Measurements from ENCODE around the gene MOB3A.

The MOB3A gene

DNA sequence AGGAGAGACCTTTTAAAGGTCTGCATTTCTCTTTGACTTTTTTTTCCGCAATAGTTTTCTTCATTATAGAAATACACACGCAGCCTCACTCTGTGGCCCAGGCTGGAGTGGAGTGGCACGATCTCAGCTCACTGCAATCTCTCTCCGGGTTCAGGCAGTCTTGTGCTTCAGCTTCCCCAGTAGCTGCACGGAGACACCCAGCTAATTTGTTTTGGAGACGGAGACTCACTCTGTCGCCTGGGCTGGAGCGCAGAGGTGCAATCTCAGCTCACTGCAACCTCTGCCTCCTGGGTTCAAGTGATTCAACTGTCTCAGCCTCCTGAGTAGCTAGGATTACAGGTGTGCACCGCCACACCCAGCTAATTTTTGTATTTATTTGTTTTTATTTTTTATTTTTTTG is 33.4 kb downstream of the MOB3A start:
- intact Hi-C loops (cut with DNase I) = no loop called here
- no peak for DNase-seq

DNA sequence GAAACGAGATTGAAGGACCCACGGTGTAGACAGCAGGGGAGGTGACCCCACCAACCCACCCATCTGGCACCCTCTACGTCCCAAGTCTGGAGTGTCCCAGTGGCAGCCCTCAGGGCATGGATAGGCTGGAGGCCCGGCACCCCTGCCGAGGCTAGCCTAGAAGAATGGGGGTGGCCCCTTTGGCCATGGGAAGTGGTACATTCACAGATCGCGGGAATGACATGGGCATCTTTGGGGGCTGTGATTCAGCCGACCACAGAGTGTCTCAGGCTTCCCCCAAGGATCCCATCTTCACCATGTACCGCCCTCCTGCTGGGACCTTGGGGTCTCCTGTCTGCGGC is 33.8 kb downstream of the MOB3A start:
- no peak for DNase-seq
- intact Hi-C loops (cut with DNase I) = no loop called here

DNA sequence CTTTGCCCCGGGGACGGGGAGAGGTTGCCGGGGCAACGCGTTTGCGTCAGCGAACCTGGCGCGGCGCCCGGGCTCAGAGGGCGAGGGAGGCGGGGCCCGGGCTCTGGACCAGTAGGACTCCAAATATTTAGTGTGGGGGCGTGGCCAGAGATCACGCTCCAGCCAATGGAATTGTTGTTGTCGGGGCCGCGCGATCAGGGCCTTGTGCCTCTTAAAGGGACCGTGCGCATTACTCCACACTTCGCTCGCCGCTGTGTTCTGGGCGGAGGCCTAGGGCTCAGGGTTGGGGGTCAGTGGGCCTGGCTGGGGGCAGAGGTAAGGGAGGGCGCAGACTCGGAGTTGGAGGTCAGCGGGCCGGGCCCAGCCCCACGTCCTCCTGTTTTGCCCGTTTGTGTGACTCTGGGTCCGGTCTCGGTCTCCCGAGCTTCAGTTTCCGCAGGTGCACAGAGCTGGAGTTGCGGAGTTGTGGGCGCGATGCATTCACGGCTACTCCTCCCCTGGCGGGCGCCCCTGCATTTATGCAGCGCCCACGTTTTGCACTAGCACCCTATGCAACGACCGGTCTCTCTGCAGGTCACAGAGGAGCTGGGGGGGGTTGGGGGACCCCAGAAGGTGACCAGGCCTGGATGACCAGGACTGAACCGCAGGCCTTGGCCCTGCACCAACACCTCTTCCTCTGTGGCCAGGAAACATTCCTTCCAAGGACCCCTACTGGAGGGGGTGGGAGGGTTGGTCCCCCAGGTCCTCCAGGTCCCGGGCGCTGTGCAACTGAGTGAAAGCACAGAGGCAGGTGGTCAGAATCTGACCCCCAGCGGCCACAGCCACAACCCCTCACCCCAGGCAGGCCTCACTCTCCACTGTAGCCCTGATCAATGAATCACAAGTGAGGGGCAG is 34.4 kb downstream of the MOB3A start:
- intact Hi-C loops (cut with DNase I) = no loop called here

DNA sequence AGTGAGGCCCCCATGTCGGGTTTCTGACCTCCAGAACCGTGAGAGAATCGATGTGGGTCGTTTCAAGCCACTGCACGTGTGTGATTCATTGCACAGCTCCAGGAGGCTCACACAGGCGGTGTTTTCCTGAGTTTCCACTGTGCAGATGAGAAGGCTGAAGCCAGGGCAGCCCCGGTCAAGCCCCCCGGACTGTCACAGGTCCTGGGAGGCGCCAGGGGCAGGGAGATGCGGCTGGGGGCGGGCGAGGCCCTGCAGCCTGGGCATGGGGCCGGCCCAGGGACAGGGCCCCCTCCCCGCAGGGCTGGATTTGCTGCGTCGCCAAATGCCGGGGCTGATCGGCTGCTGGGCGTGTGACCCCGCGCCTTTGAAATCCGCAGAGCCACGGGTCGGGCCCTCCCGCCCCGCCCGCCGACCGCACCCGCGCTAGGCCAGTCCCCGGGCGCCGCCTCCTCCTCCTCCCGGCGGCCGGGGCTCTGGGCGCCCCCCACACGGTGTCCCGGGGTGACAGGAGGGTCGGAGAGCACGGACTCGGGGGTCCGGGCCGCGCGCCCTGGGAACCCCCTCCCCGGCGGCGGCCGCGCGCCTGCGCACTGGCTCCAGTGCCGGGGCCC is 35.1 kb downstream of the MOB3A start:
- DNase-seq = peak in 4 of 10 donors; percentile 32 to 91 (median 75)
- intact Hi-C loops (cut with DNase I) = no loop called here

More for the DNA sequence above, 34.4 kb downstream of the MOB3A start:
- peak; percentile 97 to 100 (median 98) for DNase-seq

DNA sequence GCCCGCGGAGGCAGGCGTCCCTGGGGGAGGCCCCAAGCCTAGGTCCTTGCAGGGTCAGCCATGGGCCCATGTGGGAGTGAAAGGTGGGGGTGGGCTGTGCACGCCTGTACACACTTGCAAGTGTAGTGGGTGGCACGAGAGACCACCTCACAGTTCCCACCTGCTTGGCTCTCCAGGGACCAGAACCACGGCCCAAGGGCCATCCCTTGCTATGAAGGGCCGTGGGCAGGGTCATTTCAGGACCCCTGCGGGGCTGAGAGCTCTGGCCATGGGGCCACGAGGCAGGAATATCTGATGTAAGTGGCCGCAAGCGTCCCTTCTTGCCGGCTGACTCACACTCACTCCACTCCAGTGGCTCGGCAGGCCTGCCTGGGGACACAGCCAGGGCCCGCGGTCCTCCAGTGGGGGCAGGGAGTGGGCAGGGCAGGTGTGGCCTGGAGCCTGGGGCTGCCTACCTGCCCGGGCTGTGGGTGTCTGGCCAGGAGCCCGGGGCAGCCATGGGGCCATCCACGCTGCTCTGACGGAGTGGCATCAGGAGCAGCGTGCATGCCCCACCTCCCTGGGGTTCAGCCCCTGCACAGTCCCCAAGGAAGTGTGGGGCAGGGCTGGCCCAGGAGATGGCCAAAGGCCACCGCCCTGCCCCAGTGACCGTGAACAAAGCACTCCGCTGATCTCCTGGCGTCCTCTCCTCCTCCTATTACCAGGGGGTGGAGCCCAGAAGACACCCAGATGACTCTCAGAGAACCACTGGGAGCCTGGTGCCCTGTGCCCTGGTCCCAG is 36.5 kb downstream of the MOB3A start:
- peak in 4 of 10 donors; percentile 47 to 90 (median 54) for DNase-seq
- intact Hi-C loops (cut with DNase I) = no loop called here

DNA sequence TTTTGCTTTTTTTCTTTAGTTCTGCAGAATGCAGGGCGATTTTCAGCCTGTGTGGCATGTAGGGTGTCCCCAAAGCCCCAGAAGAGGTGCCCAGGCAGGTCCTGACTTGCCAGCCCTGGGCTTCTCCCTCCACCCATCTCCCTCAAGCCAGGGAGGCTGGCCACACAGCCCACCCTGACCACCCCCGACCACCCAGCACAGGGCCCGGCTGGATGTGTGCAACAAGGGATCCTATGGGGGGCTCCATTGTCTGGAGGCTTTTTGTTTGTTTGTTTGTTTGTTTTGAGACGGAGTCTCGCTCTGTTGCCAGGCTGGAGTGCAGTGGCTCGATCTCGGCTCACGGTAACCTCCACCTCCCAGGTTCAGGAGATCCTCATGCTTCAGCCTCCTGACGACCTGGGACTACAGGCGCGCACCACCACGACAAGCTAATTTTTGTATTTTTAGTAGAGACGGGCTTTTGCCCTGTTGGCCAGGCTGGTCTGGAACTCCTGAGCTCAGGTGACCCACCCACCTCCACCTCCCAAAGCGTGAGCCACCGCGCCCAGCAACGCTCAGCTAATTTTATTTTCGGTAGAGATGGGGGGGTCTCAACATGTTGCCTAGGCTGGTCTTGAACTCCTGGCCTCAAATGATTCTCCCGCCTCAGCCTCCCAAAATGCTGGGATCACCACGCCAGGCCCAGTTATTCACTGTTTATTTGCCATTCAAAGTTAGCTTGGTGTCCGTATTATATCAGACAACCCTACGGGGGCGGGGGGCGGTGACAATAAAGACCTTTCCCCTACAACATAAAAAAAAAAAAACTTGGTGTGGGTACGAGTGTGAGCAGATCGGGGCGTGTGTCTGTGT is 37.3 kb downstream of the MOB3A start:
- peak in 1 of 10 donors; percentile 63 for DNase-seq

DNA sequence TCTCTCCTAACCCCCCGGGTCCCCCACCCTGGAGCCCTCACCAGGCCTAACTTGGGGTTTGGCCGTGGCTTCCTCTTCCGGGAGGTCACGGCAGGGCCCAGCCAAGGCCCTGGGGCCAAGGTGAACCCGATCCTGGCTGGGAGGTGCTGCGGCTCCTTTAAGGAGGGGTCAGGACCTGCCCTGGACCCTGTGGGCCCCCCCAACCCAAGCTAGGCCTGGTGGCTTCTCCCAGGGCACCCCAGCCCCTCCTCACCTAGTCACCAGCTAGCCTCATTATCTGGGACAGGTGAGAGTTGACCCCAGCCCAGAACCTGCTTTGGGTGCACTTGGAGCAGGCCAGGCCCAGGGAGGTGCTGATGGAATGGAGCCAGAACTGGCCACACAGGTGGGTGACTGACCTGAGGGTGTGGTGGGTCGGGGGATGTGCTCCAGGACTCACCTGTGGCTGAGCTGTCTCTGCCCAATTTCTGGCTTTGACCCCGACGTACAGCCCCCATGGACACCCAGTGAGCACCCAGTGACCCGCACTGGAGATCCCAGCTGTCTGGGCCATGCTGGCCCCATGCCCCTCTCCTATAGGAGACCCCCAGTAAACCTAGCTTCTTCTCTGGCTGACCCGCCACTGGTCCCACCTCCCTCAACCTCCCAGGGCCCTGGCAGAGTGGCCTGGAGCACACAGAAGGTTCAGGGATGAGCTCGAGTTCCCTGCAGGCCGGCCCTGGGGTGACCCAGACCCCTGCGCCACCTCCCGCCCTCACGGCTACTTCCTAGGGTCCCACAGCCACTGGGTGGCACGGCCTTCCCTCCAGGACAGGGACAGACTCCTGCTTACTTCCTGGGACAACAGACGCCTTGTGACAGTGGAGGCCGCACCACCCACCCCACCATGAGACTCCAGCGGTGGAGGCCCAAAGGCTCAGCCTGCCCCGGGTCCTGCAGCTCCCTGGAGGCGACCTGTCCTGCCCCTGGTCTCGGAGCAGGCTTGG is 38.3 kb downstream of the MOB3A start:
- peak in 1 of 10 donors; percentile 85 for DNase-seq
- intact Hi-C loops (cut with DNase I) = no loop called here

More for the DNA sequence above, 37.3 kb downstream of the MOB3A start:
- intact Hi-C loops (cut with DNase I) = no loop called here

DNA sequence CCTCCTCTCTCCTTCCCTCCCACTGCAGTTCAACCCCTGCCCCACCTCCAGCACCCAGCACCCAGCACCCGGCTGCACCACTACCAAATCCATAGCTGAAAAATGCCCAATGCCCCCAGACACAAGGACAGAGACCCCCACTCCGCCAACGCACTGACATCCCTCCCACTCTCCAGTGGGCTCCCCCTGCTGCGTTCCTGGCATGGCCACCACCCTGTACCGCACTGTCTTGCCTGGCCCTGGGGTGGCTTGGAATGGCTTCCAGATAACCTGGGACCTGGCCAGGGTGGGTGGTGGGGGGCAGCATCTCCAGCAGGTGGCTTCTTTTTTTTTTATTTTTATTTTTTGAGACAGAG is 39.3 kb downstream of the MOB3A start:
- intact Hi-C loops (cut with DNase I) = no loop called here
- DNase-seq = peak in 1 of 10 donors; percentile 77

DNA sequence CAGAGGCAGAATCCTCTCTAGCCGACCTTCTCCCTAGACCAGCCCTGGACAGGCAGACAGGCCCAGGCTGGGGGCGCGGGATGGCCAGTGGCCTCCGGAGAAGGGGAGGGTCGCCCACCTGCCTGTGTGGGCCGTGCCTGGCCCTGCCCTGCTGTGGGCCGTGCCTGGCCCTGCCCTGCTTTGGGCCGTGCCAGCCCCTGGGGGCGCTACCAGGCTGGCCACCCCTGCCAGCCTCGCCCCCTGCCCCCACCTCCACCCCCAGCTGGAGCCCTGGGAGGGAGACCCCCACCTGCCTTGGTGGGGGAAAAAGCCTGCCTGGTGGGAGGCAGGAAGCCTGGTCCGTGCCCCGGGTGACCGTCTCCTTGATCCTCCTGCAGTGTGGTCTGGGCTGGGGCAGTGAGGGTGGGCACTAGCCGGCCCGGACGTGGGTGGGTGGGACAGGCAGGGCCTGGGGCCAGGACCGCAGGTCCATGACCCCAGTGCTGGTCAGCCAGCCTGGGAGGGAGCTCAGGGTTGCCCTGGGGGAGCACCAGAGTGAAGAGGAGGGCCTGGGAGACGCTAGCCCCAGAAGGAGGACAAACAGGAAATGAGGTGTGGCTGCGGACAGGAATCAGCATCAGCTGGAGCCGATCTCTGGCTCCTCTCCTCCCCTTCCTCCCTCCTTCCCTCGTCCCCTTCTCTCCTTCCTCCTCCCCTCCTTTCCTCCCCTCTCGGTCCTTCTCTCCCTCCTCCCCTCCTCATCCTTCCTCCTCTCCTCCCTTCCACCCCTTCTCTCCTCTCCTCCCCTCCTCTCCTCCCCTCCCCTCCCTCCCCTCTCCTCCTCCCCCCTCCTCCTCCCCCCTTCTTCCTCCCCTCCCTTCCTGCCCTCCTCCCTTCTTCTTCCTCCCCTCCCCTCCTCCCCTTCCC is 39.9 kb downstream of the MOB3A start:
- DNase-seq = peak in 1 of 10 donors; percentile 87

DNA sequence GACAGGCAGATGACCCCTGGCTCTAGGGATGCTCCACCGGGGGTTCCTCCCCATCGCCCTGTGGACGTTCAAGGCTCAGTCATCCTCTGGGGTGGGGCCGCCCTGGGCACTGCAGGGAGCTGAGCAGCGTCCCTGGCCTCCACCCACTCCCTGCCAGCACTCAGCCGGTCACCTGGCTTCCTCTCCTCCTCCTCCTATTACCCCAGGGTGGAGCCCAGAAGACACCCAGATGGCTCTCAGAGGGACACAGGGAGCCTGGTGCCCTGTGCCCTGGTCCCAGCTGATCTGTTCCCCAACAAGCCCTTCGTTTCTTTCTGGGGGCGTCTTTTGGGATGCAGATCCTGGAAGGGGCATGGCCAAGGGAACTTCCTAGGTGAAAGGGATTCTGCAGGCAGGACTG is 41.4 kb downstream of the MOB3A start:
- peak in 1 of 10 donors; percentile 80 for DNase-seq
- intact Hi-C loops (cut with DNase I) = no loop called here

More for the DNA sequence above, 39.9 kb downstream of the MOB3A start:
- intact Hi-C loops (cut with DNase I) = no loop called here

DNA sequence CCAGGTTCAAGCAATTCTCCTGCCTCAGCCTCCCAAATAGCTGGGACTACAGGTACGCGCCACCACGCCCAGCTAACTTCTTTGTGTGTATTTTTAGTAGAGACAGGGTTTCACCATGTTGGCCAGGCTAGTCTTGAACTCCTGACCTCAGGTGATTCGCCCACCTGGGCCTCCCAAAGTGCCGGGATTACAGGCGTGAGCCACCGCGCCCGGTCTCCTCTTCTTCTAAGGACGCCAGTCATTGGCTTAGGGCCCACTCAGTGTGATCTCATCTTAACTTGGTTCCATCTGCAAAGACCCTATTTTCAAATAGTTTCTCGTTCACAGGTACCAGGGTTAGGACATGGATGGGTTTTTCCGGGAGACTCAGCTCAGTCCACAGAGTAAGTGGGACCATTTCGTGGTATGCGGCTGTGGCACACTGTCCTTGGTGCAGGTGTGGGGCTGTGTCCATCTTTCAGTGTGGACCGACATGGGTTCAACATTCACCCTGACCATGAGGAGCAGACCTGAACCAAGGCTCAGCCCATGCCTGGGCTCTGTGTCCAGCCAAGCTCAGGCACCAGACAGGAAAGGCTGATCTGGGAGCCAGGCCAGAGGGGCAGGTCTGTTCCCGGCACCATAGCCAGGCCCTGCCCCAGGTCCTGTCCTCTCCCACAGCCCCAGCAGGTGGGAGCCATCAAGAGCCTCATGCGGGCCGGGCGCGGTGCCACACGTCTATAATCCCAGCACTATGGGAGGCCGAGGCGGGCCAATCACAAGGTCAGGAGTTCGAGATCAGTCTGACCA is 42.3 kb downstream of the MOB3A start:
- DNase-seq = peak in 3 of 10 donors; percentile 78 to 86 (median 86)
- intact Hi-C loops (cut with DNase I) = no loop called here

DNA sequence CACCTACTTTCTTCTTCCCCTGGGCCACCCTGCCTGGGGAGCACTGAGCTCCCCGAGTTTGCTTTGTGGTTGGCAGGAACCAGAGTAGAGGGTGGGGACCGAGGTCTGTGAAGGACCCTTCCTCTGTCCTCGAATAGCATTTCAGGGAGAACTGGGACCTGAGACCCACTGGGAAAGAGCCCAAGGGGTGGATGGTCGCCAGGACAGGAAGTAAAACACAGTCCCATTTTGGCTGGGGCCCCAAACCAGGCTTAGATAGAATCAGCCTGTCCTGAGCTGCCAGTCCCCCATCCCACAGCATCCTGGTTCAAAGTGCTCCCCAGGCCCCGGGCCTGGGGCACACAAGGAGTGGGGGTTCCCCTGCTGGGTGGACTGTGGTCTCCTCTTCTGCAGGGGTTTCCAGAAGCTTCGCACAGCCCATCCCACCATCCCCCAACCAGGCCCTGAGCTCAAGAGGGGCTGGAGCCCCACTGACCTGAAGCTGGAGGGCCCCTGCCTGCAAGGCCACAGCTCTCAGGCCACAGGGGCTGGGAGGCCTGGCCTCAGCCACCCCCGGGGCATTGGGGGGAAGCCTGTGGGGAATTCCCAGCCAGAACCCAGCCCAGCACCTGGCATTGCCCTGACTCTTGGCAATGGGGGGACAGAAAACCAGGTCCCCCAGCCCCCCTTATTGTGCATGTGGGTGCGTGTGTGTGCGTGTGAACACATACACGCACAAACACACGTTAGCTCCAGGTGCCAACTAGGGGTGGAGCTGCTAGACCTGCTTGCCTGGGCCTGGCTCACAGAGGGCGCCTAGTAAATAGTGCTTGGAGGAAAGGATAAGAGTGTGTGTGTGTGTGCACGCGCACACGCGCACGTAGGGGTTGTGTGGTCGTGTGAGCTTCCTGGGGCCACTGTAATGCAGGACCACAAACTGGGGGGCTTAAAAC is 44.1 kb downstream of the MOB3A start:
- DNase-seq = peak in 1 of 10 donors; percentile 72
- intact Hi-C loops (cut with DNase I) = no loop called here

DNA sequence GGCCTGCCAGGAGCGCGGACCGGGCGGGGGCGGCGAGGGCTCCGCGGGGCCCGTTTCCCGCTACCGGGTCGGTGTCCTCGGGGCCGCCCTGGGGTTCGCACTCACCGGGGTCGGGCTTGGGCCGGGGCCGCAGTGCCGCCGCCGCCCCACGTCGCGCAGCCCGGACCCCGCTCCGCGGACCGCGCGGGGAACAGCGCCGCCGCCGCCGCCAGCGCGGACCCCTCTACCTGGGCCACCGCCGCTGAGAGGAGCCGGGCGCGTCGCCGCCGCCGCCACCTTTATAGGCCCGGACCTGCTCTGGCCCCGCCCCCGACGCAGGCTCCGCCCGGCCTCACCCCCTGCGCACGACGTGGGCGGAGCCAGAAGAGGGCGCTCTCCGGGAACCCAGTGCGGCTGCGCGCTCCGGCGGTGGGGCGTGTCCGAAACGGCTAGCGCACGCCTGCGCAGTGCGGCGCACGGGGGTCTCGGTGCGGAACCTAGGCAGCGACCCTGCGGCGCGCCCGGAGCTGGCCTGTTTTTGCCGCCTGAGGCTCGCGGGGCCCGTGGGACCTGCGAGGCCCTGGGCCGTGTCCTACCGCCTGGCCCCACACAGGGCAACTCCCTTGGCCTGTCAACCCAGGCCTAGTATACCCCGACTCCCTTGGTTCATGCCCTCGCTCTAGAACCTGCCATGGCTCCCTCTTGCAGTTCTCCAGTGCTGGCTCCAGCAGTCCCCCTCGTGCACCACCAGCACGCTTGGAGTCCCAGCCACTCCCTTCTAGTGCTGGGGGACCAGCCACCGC is 44.9 kb downstream of the MOB3A start, which contains the start of gene MKNK2:
TSS of gene MKNK2 (minus strand) at position 254 of the 782 bp plus-strand sequence. CDS start 393 bp downstream, outside the sequence.
- intact Hi-C loops (cut with DNase I) = no loop called here
- DNase-seq = peak; percentile 87 to 99 (median 94)

DNA sequence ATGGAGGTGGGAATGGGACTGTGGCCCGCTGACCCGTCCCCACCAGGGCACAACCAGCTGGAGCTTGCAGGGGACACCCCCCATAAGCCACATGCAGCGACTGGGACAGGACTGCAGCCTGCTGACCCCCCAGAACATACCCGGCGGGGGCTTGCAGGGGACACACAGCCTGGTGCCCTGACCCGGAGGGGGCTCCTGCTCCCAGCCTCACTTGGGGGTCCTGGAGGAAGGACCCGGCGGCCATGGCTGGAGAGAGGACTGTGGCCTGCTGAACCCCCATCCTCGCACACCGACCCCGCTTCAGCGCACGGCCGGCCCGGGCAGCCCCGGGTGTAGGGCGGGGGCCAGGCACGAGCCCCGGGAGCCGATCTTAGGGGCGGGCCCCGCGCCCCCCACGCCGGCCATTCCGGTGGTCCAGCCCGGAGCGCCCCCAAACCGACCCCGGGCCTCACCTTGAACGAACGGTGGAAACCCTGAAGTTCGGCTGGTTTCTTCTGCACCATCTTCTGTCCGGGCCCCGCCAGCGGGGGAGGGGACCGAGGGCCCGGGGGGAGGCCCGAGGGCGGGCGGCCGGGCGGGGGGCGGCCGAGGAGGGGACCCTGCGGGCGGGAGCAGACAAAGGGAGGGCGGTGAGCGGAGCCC is 45.7 kb downstream of the MOB3A start:
- peak in 1 of 10 donors; percentile 40 for DNase-seq
- intact Hi-C loops (cut with DNase I) = no loop called here
